Caco-2 (cell line): ENCODE measurements around the gene POU2F2. TPM values are rescaled to one million over a fixed set of nuclear protein-coding genes. Genes with fewer than 3 reads are reported as not detected.

Experiments
- BruUV-seq: library from RNA; stranded (reverse); fragments of 400-500 nt; replicated peaks from 2 replicates; lab custom pipeline; 2021; lab: Mats Ljungman, UMichigan
- CTCF ChIA-PET: fragments of 300-600 bp; sonication (Branson Sonifier 250); formaldehyde crosslinking; loops from one replicate; lab custom pipeline; 2022; ENCODE audit warnings: antibody characterized with exemption; lab: Charles Lee
- POLR2A ChIA-PET: fragments of 300-600 bp; sonication (Branson Sonifier 250); formaldehyde crosslinking; loops from one replicate; lab custom pipeline; 2022; ENCODE audit warnings: antibody characterized with exemption; lab: Charles Lee
- DNase-seq, 2 experiments: peaks; one replicate each; pipeline versions ENCODE4 v3.0.0 to v3.0.0-alpha.2; 2020 to 2022
- H3K27me3 ChIP-seq: replicated peaks from 2 replicates; pipeline ENCODE4 v1.6.0; 2011; ENCODE audit warnings: low read length; ENCODE audit not compliant: control insufficient read depth, insufficient read depth
- H3K36me3 ChIP-seq: 2 replicates; pipeline ENCODE4 v1.5.1; 2011; ENCODE audit warnings: low read length; ENCODE audit not compliant: control insufficient read depth, insufficient read depth
- H3K4me1 ChIP-seq: fragments of 250-450 bp; sonication (Bioruptor Pico); 2 replicates; pipeline ENCODE4 v1.5.1; 2020; ENCODE audit warnings: mild to moderate bottlenecking
- H3K4me3 ChIP-seq: 2 replicates; pipeline ENCODE4 v1.5.1; 2011; ENCODE audit warnings: low read depth, mild to moderate bottlenecking, control low read depth, low read length
- H3K9me3 ChIP-seq: fragments of 250-450 bp; sonication (Bioruptor Pico); 2 replicates; pipeline ENCODE4 v1.5.1; 2020; ENCODE audit warnings: mild to moderate bottlenecking, moderate library complexity
- H3K27ac Mint-ChIP-seq: one replicate; pipeline ENCODE4 v1.8.0; 2022; ENCODE audit warnings: mixed read lengths; ENCODE audit not compliant: unreplicated experiment
- H3K27me3 Mint-ChIP-seq: one replicate; pipeline ENCODE4 v1.8.0; 2022; ENCODE audit warnings: mixed read lengths; ENCODE audit not compliant: insufficient read depth, unreplicated experiment
- H3K36me3 Mint-ChIP-seq: one replicate; pipeline ENCODE4 v1.8.0; 2022; ENCODE audit warnings: mild to moderate bottlenecking, mixed read lengths; ENCODE audit not compliant: insufficient read depth, unreplicated experiment
- H3K4me1 Mint-ChIP-seq: one replicate; pipeline ENCODE4 v1.8.0; 2022; ENCODE audit warnings: low read depth, mixed read lengths; ENCODE audit not compliant: unreplicated experiment
- H3K4me3 Mint-ChIP-seq: one replicate; pipeline ENCODE4 v1.8.0; 2022; ENCODE audit warnings: mild to moderate bottlenecking, moderate library complexity, mixed read lengths; ENCODE audit not compliant: unreplicated experiment
- H3K9me3 Mint-ChIP-seq: one replicate; pipeline ENCODE4 v1.8.0; 2022; ENCODE audit warnings: mixed read lengths; ENCODE audit not compliant: unreplicated experiment
- CTCF ChIP-seq, 2 experiments: fragments of 200-600 bp in 1 of 2; IDR thresholded peaks; 1 replicate in 1 of 2; 2 replicates in 1 of 2; pipeline versions ENCODE4 v1.5.1 to v1.8.0; 2011 to 2022; ENCODE audit warnings: antibody characterized with exemption in 1 of 2, control low read depth in 1 of 2, inconsistent platforms in 1 of 2, low read depth in 1 of 2, low read length in 1 of 2, mild to moderate bottlenecking in 1 of 2, moderate library complexity in 1 of 2; ENCODE audit not compliant: insufficient read depth in 1 of 2, severe bottlenecking in 1 of 2, unreplicated experiment in 1 of 2
- intact Hi-C: fragments of 100-400 bp; cut with micrococcal nuclease; formaldehyde crosslinking; loops from one replicate; pipeline ENCODE4 v1.10.0; 2022; ENCODE audit not compliant: unreplicated experiment
- total RNA-seq: library from RNA; stranded (reverse); gene quantifications from 2 replicates; pipeline ENCODE4 v1.2.3, GENCODE V29; 2022

Gene POU2F2
- total RNA-seq, 1 experiment from 2014 or later: 1.5 TPM

GRCh38 chr19:42066075-42066754 is 66.0 kb downstream of the POU2F2 start:
- DNase-seq: peak; percentile 49 to 68
- Mint-ChIP-seq H3K4me1 (no peaks in the 10 kb centered on the region), H3K27me3 (peaks cover 7% of the 10 kb centered on the region)

GRCh38 chr19:42065511-42065910 is 66.7 kb downstream of the POU2F2 start:
- no peak overlapping the region for H3K4me3 Mint-ChIP-seq
- H3K4me1 ChIP-seq: no peaks in the 10 kb centered on the region
- TF ChIP-seq CTCF (IDR thresholded peaks at IDR 0.05; ENCODE audit: insufficient read depth in 1 of 2, low read depth in 1 of 2, low read length in 1 of 2, severe bottlenecking in 1 of 2, unreplicated experiment in 1 of 2): no peak
- H3K27me3 Mint-ChIP-seq: peaks cover 7% of the 10 kb centered on the region
- no peak overlapping the region for H3K4me3 ChIP-seq
- no TSS peak for BruUV-seq
- H3K4me1 Mint-ChIP-seq: no peaks in the 10 kb centered on the region
- intact Hi-C loops: no loop called here
- no peaks in the 10 kb centered on the region; the same call in 1 of the 2 replicates for H3K27me3 ChIP-seq
- no peaks in the 10 kb centered on the region for H3K9me3 ChIP-seq
- ChIA-PET CTCF (interaction anchor here (0.7 to 1.3 kb wide), 2 partner anchors 31 to 122 kb away, joined by 3 read pairs; no protein-coding TSS in a partner anchor), POLR2A (no interaction called here)
- no peaks in the 10 kb centered on the region for H3K36me3 ChIP-seq
- no peaks in the 10 kb centered on the region for H3K9me3 Mint-ChIP-seq
- no peak for DNase-seq
- H3K27ac Mint-ChIP-seq: no peak overlapping the region
- no peaks in the 10 kb centered on the region for H3K36me3 Mint-ChIP-seq

More at GRCh38 chr19:42066075-42066754, 66.0 kb downstream of the POU2F2 start:
- TF ChIP-seq CTCF (IDR thresholded peaks at IDR 0.05; ENCODE audit: insufficient read depth in 1 of 2, low read depth in 1 of 2, low read length in 1 of 2, severe bottlenecking in 1 of 2, unreplicated experiment in 1 of 2): no peak
- Histone ChIP-seq H3K36me3 (no peaks in the 10 kb centered on the region), H3K4me3 (no peak overlapping the region), H3K9me3 (no peaks in the 10 kb centered on the region), H3K27me3 (no peaks in the 10 kb centered on the region; the same call in 1 of the 2 replicates), H3K4me1 (no peaks in the 10 kb centered on the region)
- intact Hi-C loops: no loop called here
- no TSS peak for BruUV-seq
- Mint-ChIP-seq H3K4me3 (no peak overlapping the region), H3K36me3 (no peaks in the 10 kb centered on the region), H3K9me3 (no peaks in the 10 kb centered on the region), H3K27ac (no peak overlapping the region)
- CTCF ChIA-PET: no interaction called here
- POLR2A ChIA-PET: no interaction called here

GRCh38 chr19:42065051-42065450 is 67.2 kb downstream of the POU2F2 start:
- Mint-ChIP-seq H3K4me3 (no peak overlapping the region), H3K27me3 (peaks cover 7% of the 10 kb centered on the region), H3K36me3 (no peaks in the 10 kb centered on the region), H3K9me3 (no peaks in the 10 kb centered on the region), H3K4me1 (no peaks in the 10 kb centered on the region), H3K27ac (no peak overlapping the region)
- BruUV-seq: no TSS peak
- no peaks in the 10 kb centered on the region for H3K9me3 ChIP-seq
- TF ChIP-seq CTCF (IDR thresholded peaks at IDR 0.05; ENCODE audit: insufficient read depth in 1 of 2, low read depth in 1 of 2, low read length in 1 of 2, severe bottlenecking in 1 of 2, unreplicated experiment in 1 of 2): no peak
- DNase-seq: no peak
- ChIA-PET POLR2A (no interaction called here), CTCF (interaction anchor here (0.7 to 1.3 kb wide), 2 partner anchors 30 to 123 kb away, joined by 3 read pairs; no protein-coding TSS in a partner anchor)
- H3K4me3 ChIP-seq: no peak overlapping the region
- intact Hi-C loops: no loop called here
- H3K36me3 ChIP-seq: no peaks in the 10 kb centered on the region
- no peaks in the 10 kb centered on the region; the same call in 1 of the 2 replicates for H3K27me3 ChIP-seq
- no peaks in the 10 kb centered on the region for H3K4me1 ChIP-seq
